ENCODE measurements around the gene IGF2. TPM values are rescaled to one million over a fixed set of nuclear protein-coding genes. Genes with fewer than 3 reads are reported as not detected.
A peak's percentile ranks its signal among the peaks of the same experiment; 100 is the strongest.

Gene IGF2
- total and polyA plus RNA-seq, 10 of the 15 experiments (the other 5 are each of a cell fraction or from before 2014, with no cell fraction given), result 0.41 TPM; not detected in 9

- TF ChIP-seq HDAC2 (IDR thresholded peaks at IDR 0.05) (no peak), ZBTB33 (IDR thresholded peaks at IDR 0.05) (no peak)
These were observed 37.9 kb upstream of the IGF2 start (continued) for GRCh38 chr11:2177076-2177475.

- no peaks in the 10 kb centered on the region for H3K4me1 ChIP-seq (ENCODE audit: control insufficient read depth, insufficient read depth, low read length)
- intact Hi-C loops (cut with micrococcal nuclease; ENCODE audit: unreplicated experiment), result no loop called here
- H3K9ac ChIP-seq (ENCODE audit: control insufficient read depth, insufficient read depth, low read length), result no peak overlapping the region
- no peak overlapping the region for H3K27ac ChIP-seq (ENCODE audit: control insufficient read depth, insufficient read depth)
- FAIRE-seq, result no peak
- no peaks in the 10 kb centered on the region; a peak in 1 of 4 replicates for H3K27me3 ChIP-seq (replicated peaks in 1 of 2; ENCODE audit: control insufficient read depth in 2 of 2, insufficient read depth in 2 of 2, low read length in 1 of 2)
- TF ChIP-seq PBX3 (IDR thresholded peaks at IDR 0.05; ENCODE audit: insufficient replicate concordance, low read depth, low read length) (peak; percentile 23), BCL3 (IDR thresholded peaks at IDR 0.05; ENCODE audit: borderline replicate concordance, insufficient read depth, low read depth, low read length, poor library complexity, severe bottlenecking) (peak; percentile 69), SMAD5 (IDR thresholded peaks at IDR 0.05; ENCODE audit: low read depth) (no peak), RELA (IDR thresholded peaks at IDR 0.05; ENCODE audit: borderline replicate concordance, partially characterized antibody) (no peak)
- no peak for ATAC-seq
- ChIA-PET SMC1A (ENCODE audit: uncharacterized antibody, unreplicated experiment) (no interaction called here), POLR2A (no interaction called here), RAD21 (ENCODE audit: unreplicated experiment) (no interaction called here), CTCF (no interaction called here)
- no peaks in the 10 kb centered on the region for H3K79me2 ChIP-seq (ENCODE audit: control insufficient read depth, insufficient read depth, low read length)
- WGBS (ENCODE audit: insufficient coverage, insufficient replicate concordance, low lambda C conversion rate, missing lambda C conversion rate), result 41% methylated on average over 14 of the region's 14 CpGs
- H2AFZ ChIP-seq (ENCODE audit: control insufficient read depth, low read depth, low read length), result no peak overlapping the region
- H3K36me3 ChIP-seq (ENCODE audit: control insufficient read depth in 2 of 2, insufficient read depth in 2 of 2, low read length in 1 of 2), result no peaks in the 10 kb centered on the region
- no peak overlapping the region for H3K4me2 ChIP-seq (ENCODE audit: control insufficient read depth, insufficient read depth)
- H3K4me3 ChIP-seq, result no peak overlapping the region
- in situ Hi-C loops (cut with MboI), result no loop called here
- DNase-seq (ENCODE audit: low read depth, low spot score), result no peak
- no peaks in the 10 kb centered on the region for H3K9me3 ChIP-seq (replicated peaks; ENCODE audit: control insufficient read depth, insufficient read depth, low read length)
- H4K20me1 ChIP-seq (ENCODE audit: control insufficient read depth, insufficient read depth), result no peaks in the 10 kb centered on the region
- BruUV-seq (replicated peaks), result no TSS peak
These were observed 37.3 kb upstream of the IGF2 start for GRCh38 chr11:2176389-2176900.

Data from GM12878 (cell line).